NCI-H1417 (cell line): ENCODE results near the gene CHAC1.
"Not testable (repeated sequence)": the region's sequence is repeated elsewhere in the genome, so short reads cannot be mapped to it uniquely, and the experiment has no call there.

ENCODE experiments used
- DNase-seq, 3 experiments: peaks; one replicate each; lab custom pipeline; 2025; lab: John Stamatoyannopoulos, UW

The CHAC1 gene

GRCh38 chr15:40957041-40957555 is 3.8 kb downstream of the CHAC1 start:
- no peak for DNase-seq

GRCh38 chr15:40957581-40958051 is 4.3 kb downstream of the CHAC1 start:
- DNase-seq, result no peak

GRCh38 chr15:40958146-40958545 is 4.9 kb downstream of the CHAC1 start:
- DNase-seq, result no peak

- no peak for DNase-seq
Observed at GRCh38 chr15:40958723-40959122, 5.5 kb downstream of the CHAC1 start.

GRCh38 chr15:40959331-40960141 is 6.3 kb downstream of the CHAC1 start:
- DNase-seq, result no peak

- no peak for DNase-seq
Observed at GRCh38 chr15:40960151-40960885, 7.0 kb downstream of the CHAC1 start.

GRCh38 chr15:40960925-40961324 is 7.7 kb downstream of the CHAC1 start:
- no peak for DNase-seq

- DNase-seq, result not testable (repeated sequence)
Observed at GRCh38 chr15:40961740-40962139, 8.5 kb downstream of the CHAC1 start.

- DNase-seq, result not testable (repeated sequence)
Observed at GRCh38 chr15:40962317-40962716, 9.0 kb downstream of the CHAC1 start.

GRCh38 chr15:40963201-40963600 is 9.9 kb downstream of the CHAC1 start:
- no peak for DNase-seq

- no peak for DNase-seq
Observed at GRCh38 chr15:40964006-40964405, 10.7 kb downstream of the CHAC1 start.

GRCh38 chr15:40964634-40965033 is 11.4 kb downstream of the CHAC1 start:
- no peak for DNase-seq

- DNase-seq, result peak in 1 of 3 experiments; percentile 35
Observed at GRCh38 chr15:40968290-40969085, 15.2 kb downstream of the CHAC1 start.

- no peak for DNase-seq
Observed at GRCh38 chr15:40969363-40969762, 16.1 kb downstream of the CHAC1 start.

- no peak for DNase-seq
Observed at GRCh38 chr15:40974879-40975278, 21.6 kb downstream of the CHAC1 start.

GRCh38 chr15:40976819-40977218 is 23.5 kb downstream of the CHAC1 start:
- no peak for DNase-seq

- no peak for DNase-seq
Observed at GRCh38 chr15:40978141-40978540, 24.9 kb downstream of the CHAC1 start.

GRCh38 chr15:40978562-40978961 is 25.3 kb downstream of the CHAC1 start:
- DNase-seq, result no peak

- DNase-seq, result no peak
Observed at GRCh38 chr15:40981186-40981585, 27.9 kb downstream of the CHAC1 start.

- no peak for DNase-seq
Observed at GRCh38 chr15:40982855-40983254, 29.6 kb downstream of the CHAC1 start.

- DNase-seq, result no peak
Observed at GRCh38 chr15:40984406-40984805, 31.1 kb downstream of the CHAC1 start.

GRCh38 chr15:40984964-40985363 is 31.7 kb downstream of the CHAC1 start:
- DNase-seq, result no peak
